RCC 7860 (cell line): Measurements from ENCODE around the gene MEF2C.

Experiments
- DNase-seq: peaks from one replicate; pipeline ENCODE4 v3.0.0-alpha.2; 2015; ENCODE audit warnings: low spot score
- FAIRE-seq: peaks from 2 replicates; lab custom pipeline; 2012; peaks lifted over from hg19 to GRCh38; lab: Jason Lieb, UNC

Gene MEF2C

GRCh38 chr5:88769165-88769564 is 113.8 kb downstream of the MEF2C start:
- FAIRE-seq: no peak
- DNase-seq: no peak

GRCh38 chr5:88768411-88768810 is 114.6 kb downstream of the MEF2C start:
- FAIRE-seq: no peak
- no peak for DNase-seq

DNA sequence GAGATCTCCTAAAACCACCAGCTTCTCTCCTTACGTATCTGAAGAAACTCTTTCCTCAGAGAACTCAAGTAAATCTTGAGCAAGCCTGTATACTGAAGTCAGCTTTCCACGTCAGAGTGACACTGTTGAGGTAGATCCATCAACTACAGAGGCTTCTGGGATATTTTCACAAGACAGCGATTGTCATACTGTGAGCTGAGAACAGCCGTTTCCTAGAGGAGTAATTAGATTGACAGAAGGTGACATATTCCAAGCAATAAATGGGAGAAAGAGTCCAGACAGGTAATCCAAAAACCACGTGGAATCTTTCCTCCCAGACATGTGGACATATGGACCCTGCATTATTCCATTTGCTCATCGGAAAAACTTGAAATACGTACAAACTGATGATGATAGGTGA is 117.2 kb downstream of the MEF2C start:
- FAIRE-seq (no peak), DNase-seq (no peak)

DNA sequence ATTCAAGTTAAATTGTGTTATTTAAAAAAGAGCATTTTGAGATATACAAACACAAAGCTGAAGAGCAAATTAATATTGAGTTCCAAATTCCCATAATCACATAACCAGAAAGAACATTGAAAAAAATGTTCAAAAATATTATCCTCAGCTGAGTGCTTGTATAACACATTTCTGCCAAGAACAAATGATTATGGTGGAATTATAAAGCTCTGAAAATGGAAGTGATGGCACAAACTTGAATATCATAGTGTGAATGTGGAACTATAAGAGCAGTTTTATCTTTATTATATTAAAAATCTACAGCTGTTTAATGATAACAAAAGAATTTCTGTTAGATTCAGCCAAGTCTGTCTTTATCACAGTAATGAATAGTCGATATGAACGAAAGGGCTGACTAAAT is 117.8 kb downstream of the MEF2C start:
- FAIRE-seq (no peak), DNase-seq (no peak)

DNA sequence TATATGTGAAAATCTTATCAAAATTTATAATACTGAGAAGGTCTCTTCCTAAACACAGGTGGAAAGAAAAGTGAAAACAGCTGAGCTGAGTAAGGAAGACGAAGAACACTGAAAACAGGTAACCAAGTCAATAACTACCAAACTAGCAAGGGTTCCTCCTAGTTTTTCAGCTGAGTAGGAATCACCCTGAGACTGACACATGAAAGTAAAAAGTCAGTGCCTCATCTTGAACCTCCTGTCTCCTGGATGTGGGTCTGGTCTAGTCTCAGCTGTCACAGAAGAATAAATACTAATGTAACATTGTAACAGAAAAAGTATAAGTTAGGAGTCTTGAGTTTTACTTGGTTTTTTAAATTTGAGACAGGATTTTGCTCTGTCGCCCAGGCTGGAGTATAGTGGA is 121.0 kb downstream of the MEF2C start:
- no peak for FAIRE-seq
- no peak for DNase-seq

GRCh38 chr5:88761269-88761850 is 121.6 kb downstream of the MEF2C start:
- no peak for FAIRE-seq
- DNase-seq: no peak

GRCh38 chr5:88760527-88760926 is 122.5 kb downstream of the MEF2C start:
- DNase-seq (no peak), FAIRE-seq (no peak)

GRCh38 chr5:88758591-88758990 is 124.4 kb downstream of the MEF2C start:
- no peak for DNase-seq
- no peak for FAIRE-seq

GRCh38 chr5:88758184-88758583 is 124.8 kb downstream of the MEF2C start:
- no peak for DNase-seq
- no peak for FAIRE-seq

GRCh38 chr5:88756953-88757352 is 126.0 kb downstream of the MEF2C start:
- DNase-seq: no peak
- no peak for FAIRE-seq

- DNase-seq (no peak), FAIRE-seq (peak; percentile 71)
Measured at GRCh38 chr5:88748666-88749065, 134.3 kb downstream of the MEF2C start.

DNA sequence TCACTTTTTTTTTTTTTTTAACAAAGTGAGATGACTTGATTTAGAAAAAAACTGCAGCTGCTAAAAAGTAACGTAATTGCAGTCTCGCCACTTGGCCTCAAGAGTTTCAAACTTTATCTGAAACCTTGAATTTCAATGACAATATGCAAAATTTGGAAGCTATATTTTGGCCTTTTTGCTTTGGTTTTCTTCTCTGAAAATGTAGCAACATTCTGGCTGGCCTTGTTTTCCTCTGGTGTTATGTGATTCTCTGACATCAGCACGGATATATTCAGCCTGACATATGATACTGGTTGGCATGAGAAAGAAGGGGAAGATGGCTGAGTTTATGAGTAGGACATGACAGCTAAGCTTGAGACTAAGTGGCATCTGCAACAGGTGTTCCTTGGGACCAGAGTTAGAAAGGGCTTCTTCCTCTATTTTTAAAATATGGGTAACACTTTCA is 136.5 kb downstream of the MEF2C start:
- FAIRE-seq: no peak
- no peak for DNase-seq

- DNase-seq: no peak
- no peak for FAIRE-seq
Measured at GRCh38 chr5:88745093-88745696, 137.8 kb downstream of the MEF2C start.

DNA sequence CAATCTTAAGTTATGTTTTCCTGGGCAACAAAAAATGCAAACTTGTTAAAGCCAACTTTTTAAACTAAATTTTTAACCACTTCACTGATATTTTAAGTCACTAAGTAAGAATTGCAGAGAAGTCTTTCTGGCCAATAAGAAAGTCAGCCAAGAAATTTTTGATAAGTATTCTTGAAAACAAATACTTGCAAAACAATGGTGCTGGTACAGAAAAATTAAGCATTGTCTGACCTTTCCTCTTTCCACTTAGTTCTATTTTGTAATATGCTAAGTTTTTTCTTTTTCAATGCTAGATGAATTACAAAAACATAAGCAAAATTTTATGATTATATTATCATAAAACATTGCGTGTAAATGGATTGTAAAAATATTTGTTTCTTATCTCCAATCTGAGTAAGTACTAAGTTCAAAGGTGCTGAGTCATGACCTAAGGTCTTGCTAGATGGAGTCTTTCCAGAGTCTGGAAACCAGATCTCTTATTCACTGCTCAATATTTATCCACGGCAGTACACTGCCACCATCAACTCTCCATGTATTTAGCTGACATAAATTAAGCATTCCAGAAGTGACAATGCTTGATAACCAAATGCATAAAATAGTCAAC is 139.7 kb downstream of the MEF2C start:
- DNase-seq (peak; percentile 29), FAIRE-seq (peak; percentile 69)

DNA sequence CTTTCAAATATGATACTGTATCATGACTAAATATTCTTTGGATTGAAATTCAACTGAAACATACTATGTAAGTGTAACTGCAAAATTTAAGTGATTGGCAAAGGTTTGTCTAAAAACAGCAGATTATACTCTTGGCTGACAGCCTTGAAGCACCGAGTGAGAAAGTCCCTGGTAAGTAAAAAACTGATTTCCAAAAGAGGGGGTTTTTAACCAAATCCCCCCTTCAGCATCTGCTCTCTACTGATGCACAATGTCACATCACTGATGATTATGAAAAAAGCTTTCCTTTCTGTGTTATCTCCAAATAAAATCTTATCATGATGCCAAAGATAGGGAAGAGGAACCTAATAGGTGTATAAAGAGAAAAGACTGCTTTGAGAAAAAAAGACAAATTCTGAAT is 141.0 kb downstream of the MEF2C start:
- FAIRE-seq: no peak
- DNase-seq: no peak

- DNase-seq (no peak), FAIRE-seq (no peak)
Measured at GRCh38 chr5:88740604-88741185, 142.3 kb downstream of the MEF2C start.

DNA sequence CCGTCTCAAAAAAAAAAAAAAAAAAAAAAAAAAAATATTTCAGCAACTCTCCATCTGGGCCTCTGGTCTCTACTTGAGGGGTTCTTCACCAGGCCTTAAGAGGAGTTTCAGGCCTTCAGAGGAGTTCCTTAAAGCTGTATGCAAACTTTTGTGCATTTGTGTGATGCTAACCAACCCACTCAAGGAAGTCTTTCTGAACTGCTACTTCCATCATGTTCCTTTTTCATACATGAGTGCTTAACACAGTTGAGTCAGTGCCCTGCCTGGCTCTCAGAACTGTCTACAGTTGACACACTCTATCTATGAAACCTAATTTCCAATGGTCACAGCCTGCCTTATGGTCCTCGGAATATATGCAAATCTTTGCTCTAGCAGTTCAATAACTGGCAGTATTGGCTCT is 146.5 kb downstream of the MEF2C start:
- DNase-seq: no peak
- FAIRE-seq: no peak

GRCh38 chr5:88734983-88735382 is 148.0 kb downstream of the MEF2C start:
- no peak for FAIRE-seq

GRCh38 chr5:88734191-88734640 is 148.8 kb downstream of the MEF2C start:
- no peak for FAIRE-seq
- no peak for DNase-seq

More at GRCh38 chr5:88734983-88735382, 148.0 kb downstream of the MEF2C start:
- no peak for DNase-seq

- FAIRE-seq: no peak
- no peak for DNase-seq
Measured at GRCh38 chr5:88732862-88733261, 150.1 kb downstream of the MEF2C start.

- FAIRE-seq (peak; percentile 72), DNase-seq (peak; percentile 62)
Measured at GRCh38 chr5:88732181-88732633, 150.8 kb downstream of the MEF2C start.

DNA sequence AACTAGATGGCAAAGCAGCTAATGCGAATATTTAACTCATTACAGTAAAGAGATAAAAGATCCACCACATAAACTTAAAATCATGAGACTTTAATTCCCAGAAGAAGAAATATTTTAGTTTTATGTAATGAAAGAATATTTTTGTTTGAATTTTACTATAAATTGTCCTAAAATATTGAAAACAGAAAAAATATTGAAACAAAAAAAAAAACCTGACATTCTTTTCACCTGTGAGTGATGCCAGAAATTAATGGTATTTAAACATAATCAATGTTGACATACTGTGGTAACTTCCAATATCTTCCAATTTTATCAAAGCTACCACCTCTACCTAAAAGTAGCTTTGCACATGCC is 153.2 kb downstream of the MEF2C start:
- FAIRE-seq (no peak), DNase-seq (no peak)
